ENCODE results near the gene SSTR3.
A peak's percentile ranks its signal among the peaks of the same experiment; 100 is the strongest.

The SSTR3 gene

DNA sequence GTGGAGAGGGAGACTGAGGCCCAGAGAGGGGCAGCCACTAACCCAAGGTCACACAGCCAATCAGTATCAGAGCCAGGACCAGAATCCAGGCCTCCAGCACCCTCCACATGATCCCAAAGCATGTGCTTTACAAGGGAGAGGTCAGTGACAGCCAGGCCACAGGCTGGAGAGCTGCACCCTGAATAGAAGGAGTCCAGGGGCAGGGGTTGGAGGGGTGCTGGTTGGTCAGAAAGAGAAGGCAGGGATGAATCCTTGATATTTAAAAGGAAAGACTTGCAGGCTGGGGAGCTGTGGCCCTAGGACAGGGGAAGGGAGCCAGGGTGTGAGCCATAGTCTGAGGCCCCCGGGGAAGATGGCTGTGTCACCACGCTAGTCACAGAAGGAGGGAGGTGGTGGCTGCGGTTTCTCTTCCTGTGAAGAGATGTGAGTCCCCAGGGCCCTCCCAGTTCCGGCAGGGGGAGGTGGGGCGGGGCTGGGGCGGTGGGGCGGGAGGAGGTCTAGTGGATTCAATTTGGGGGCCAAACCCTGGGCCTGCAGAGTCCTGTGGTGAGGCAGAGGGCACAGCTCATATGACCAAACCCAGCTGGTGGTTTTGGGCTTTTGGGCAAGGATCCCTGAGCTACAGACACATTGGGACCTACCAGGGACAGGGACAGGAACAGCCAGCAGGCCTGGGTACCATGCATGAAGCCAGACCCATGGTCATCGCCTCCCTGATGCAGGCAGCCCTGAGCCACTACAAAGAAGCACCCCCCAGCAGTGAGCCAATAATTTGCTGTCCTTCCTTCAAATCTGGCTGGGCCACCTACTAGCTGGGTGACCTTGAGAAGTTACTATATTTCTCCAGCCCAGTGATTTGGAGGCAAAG, 17.8 kb upstream of the SSTR3 start:
- ATAC-seq: peak; percentile 10
- TF ChIP-seq ARNTL (CRISPR knock-in tag; IDR thresholded peaks at IDR 0.05; ENCODE audit: borderline replicate concordance, low read depth): no peak
- TF ChIP-seq, protein P1, sequence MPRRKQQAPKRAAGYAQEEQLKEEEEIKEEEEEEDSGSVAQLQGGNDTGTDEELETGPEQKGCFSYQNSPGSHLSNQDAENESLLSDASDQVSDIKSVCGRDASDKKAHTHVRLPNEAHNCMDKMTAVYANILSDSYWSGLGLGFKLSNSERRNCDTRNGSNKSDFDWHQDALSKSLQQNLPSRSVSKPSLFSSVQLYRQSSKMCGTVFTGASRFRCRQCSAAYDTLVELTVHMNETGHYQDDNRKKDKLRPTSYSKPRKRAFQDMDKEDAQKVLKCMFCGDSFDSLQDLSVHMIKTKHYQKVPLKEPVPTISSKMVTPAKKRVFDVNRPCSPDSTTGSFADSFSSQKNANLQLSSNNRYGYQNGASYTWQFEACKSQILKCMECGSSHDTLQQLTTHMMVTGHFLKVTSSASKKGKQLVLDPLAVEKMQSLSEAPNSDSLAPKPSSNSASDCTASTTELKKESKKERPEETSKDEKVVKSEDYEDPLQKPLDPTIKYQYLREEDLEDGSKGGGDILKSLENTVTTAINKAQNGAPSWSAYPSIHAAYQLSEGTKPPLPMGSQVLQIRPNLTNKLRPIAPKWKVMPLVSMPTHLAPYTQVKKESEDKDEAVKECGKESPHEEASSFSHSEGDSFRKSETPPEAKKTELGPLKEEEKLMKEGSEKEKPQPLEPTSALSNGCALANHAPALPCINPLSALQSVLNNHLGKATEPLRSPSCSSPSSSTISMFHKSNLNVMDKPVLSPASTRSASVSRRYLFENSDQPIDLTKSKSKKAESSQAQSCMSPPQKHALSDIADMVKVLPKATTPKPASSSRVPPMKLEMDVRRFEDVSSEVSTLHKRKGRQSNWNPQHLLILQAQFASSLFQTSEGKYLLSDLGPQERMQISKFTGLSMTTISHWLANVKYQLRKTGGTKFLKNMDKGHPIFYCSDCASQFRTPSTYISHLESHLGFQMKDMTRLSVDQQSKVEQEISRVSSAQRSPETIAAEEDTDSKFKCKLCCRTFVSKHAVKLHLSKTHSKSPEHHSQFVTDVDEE (CRISPR knock-in tag; IDR thresholded peaks at IDR 0.05): no peak

DNA sequence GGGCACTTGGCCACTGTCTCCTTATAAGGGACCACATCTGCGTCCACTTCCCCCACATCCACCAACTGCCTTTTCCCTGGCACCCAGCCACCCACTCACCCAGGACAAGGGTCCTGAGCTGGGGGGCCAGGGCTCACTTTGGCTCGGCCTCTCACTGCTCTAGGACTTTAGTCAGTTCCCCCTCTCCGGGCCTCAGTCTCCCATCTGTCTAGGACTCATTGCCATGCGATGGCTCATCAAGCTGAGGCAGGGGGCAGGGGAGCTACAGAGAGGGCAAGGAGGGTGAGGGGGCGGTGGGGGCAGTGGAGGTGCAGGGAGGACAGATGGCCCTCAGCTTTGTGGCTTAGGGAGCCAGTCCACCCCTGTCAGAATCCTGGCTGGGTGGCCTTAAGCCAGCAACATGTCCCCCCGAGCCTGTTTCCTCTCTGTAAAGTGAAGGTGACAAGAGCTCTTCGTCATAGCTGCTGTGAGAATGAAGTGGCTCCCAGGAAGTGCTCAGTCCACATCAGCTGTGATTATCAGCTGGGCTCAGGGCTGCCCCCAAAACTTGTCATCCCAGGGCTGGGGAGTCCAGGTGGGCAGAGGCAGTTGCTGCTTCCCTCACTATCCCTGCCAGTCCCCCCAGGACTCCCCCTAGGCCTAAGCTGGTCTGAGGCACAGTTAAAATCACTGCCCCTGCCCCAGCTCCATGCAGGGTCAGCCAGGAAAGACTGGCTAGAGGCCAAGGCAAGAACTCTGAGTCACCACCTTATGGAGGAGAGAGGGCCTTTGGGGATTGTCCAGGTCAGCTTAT, 16.9 kb upstream of the SSTR3 start:
- peak; percentile 77 for ATAC-seq
- TF ChIP-seq RARB (CRISPR knock-in tag; IDR thresholded peaks at IDR 0.05) (no peak), ZNF70 (CRISPR knock-in tag; IDR thresholded peaks at IDR 0.05) (peak; percentile 81)

DNA sequence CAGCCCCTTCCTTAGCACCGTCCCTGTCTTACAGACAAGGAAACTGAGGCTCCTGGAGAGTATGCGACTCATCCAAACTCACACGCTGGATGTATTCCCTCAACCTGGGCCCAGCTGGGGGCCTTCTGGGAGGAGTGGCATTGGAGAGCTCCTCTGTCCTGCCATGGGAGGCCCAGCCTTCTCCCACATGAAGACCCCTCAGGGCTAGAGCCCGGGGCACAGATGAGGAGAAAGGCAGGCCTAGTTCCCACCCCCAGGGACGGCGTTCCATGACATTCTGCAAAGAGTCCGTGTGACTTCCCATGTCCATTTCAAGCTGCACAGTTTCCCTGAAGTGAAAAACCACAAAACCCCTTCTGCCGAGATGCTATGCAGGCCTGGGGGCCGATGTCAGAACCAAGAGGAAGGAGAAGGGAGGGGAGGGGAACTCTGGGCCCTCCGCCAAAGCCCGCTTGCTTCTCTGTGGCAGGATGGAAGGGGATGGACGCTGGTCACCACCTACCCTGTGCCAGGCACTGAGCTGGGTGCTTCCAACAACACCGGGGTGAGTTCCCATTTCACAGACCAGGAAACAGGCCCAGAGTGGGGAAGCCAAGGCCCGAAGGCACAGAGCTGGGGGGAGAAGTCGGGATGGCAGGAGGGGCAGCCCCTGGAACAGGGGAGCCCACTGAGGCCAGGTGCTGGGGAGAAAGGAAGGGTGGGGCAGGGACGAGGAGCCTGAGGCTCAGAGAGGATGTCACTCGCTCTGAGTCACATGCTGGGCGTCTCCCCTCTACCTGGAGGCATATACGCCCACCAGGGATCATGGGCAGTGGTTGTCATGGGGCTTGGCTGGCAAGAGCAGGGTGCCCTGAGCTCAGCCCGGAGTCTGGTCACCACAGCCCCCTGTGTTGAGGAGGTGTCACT, 16.1 kb upstream of the SSTR3 start:
- ATAC-seq: peak; percentile 42
- TF ChIP-seq, protein P2, sequence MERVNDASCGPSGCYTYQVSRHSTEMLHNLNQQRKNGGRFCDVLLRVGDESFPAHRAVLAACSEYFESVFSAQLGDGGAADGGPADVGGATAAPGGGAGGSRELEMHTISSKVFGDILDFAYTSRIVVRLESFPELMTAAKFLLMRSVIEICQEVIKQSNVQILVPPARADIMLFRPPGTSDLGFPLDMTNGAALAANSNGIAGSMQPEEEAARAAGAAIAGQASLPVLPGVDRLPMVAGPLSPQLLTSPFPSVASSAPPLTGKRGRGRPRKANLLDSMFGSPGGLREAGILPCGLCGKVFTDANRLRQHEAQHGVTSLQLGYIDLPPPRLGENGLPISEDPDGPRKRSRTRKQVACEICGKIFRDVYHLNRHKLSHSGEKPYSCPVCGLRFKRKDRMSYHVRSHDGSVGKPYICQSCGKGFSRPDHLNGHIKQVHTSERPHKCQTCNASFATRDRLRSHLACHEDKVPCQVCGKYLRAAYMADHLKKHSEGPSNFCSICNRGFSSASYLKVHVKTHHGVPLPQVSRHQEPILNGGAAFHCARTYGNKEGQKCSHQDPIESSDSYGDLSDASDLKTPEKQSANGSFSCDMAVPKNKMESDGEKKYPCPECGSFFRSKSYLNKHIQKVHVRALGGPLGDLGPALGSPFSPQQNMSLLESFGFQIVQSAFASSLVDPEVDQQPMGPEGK (CRISPR knock-in tag; IDR thresholded peaks at IDR 0.05; ENCODE audit: borderline replicate concordance): peak; percentile 30; the same call in 1 of the 2 replicates
- TF ChIP-seq, protein P3, sequence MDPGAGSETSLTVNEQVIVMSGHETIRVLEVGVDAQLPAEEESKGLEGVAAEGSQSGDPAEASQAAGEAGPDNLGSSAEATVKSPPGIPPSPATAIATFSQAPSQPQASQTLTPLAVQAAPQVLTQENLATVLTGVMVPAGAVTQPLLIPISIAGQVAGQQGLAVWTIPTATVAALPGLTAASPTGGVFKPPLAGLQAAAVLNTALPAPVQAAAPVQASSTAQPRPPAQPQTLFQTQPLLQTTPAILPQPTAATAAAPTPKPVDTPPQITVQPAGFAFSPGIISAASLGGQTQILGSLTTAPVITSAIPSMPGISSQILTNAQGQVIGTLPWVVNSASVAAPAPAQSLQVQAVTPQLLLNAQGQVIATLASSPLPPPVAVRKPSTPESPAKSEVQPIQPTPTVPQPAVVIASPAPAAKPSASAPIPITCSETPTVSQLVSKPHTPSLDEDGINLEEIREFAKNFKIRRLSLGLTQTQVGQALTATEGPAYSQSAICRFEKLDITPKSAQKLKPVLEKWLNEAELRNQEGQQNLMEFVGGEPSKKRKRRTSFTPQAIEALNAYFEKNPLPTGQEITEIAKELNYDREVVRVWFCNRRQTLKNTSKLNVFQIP (CRISPR knock-in tag; IDR thresholded peaks at IDR 0.05; ENCODE audit: borderline replicate concordance, low read depth): no peak

DNA sequence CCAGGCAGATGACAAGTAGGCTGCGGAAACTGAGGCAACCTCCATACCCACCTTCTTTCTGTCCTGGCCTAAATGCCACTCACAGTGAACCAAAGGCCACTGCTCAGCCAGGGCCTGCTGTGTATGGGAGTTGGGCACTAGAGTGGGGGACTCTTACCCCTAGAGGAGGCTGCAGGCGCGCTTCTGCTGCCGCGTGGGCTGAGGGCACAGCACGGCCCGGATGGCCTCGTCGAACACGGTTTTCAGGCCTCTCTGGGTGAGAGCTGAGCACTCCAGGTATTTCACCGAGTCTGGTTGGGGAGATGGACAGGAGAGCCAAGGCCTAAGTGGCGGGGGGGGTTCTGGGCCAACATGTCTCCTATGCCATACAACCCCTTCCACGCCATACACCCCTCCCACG, 14.2 kb upstream of the SSTR3 start:
- no peak for ATAC-seq
- TF ChIP-seq GLIS3 (CRISPR knock-in tag; IDR thresholded peaks at IDR 0.05) (no peak), PPARA (CRISPR knock-in tag; IDR thresholded peaks at IDR 0.05; ENCODE audit: borderline replicate concordance) (no peak), TCF4 (CRISPR knock-in tag; IDR thresholded peaks at IDR 0.05; ENCODE audit: borderline replicate concordance) (no peak), ZFP3 (CRISPR knock-in tag; IDR thresholded peaks at IDR 0.05) (no peak), TOX (CRISPR knock-in tag; IDR thresholded peaks at IDR 0.05; ENCODE audit: borderline replicate concordance) (no peak), OSR1 (CRISPR knock-in tag; IDR thresholded peaks at IDR 0.05) (no peak), RARB (CRISPR knock-in tag; IDR thresholded peaks at IDR 0.05) (no peak), ZNF565 (CRISPR knock-in tag; conservative IDR thresholded peaks at IDR 0.05; ENCODE audit: low read depth) (no peak), ZC3H10 (CRISPR knock-in tag; IDR thresholded peaks at IDR 0.05) (no peak), ESRRG (CRISPR knock-in tag; IDR thresholded peaks at IDR 0.05) (no peak), ZNF70 (CRISPR knock-in tag; IDR thresholded peaks at IDR 0.05) (no peak), ZNF8 (CRISPR knock-in tag; IDR thresholded peaks at IDR 0.05) (no peak), ZFP30 (CRISPR knock-in tag; IDR thresholded peaks at IDR 0.05) (no peak), ARNTL (CRISPR knock-in tag; IDR thresholded peaks at IDR 0.05; ENCODE audit: borderline replicate concordance, low read depth) (no peak), ISL1 (CRISPR knock-in tag; IDR thresholded peaks at IDR 0.05) (no peak)
- TF ChIP-seq, protein P4, sequence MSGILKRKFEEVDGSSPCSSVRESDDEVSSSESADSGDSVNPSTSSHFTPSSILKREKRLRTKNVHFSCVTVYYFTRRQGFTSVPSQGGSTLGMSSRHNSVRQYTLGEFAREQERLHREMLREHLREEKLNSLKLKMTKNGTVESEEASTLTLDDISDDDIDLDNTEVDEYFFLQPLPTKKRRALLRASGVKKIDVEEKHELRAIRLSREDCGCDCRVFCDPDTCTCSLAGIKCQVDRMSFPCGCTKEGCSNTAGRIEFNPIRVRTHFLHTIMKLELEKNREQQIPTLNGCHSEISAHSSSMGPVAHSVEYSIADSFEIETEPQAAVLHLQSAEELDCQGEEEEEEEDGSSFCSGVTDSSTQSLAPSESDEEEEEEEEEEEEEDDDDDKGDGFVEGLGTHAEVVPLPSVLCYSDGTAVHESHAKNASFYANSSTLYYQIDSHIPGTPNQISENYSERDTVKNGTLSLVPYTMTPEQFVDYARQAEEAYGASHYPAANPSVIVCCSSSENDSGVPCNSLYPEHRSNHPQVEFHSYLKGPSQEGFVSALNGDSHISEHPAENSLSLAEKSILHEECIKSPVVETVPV (CRISPR knock-in tag; IDR thresholded peaks at IDR 0.05): no peak
- TF ChIP-seq, protein P2 (CRISPR knock-in tag; IDR thresholded peaks at IDR 0.05; ENCODE audit: borderline replicate concordance): no peak
- TF ChIP-seq, protein P3 (CRISPR knock-in tag; IDR thresholded peaks at IDR 0.05; ENCODE audit: borderline replicate concordance, low read depth): no peak

Data from SK-N-SH treated with all-trans-retinoic acid at 6 μM for 48 hours (cell line).